H1 (cell line): ENCODE measurements around the gene ST8SIA5. TPM values are rescaled to one million over a fixed set of nuclear protein-coding genes. Genes with fewer than 3 reads are reported as not detected.
"Not testable (repeated sequence)": the region's sequence is repeated elsewhere in the genome, so short reads cannot be mapped to it uniquely, and the experiment has no call there.

Experiments
- CTCF ChIA-PET: fragments of 300-600 bp; sonication (Branson Sonifier 250); formaldehyde crosslinking; loops from one replicate; lab custom pipeline; 2021; ENCODE audit not compliant: partially characterized antibody; lab: Charles Lee
- POLR2A ChIA-PET: fragments of 300-600 bp; sonication (Branson Sonifier 250); formaldehyde crosslinking; loops from one replicate; lab custom pipeline; 2021; ENCODE audit warnings: inconsistent platforms; ENCODE audit not compliant: partially characterized antibody; lab: Charles Lee
- DNase-seq, 2 experiments: peaks; one replicate each; pipeline versions ENCODE4 v3.0.0 to v3.0.0-alpha.2; 2010 to 2022; ENCODE audit warnings: low spot score in 2 of 2, low read depth in 1 of 2, mixed read lengths in 1 of 2
- FAIRE-seq: peaks from 2 replicates; lab custom pipeline; 2011; peaks lifted over from hg19 to GRCh38; lab: Jason Lieb, UNC
- H2AFZ ChIP-seq: 2 replicates; pipeline ENCODE4 v1.8.1; 2012; ENCODE audit warnings: low read length, inconsistent platforms
- H2AK5ac ChIP-seq: 2 replicates; pipeline ENCODE4 v1.6.1; 2013; ENCODE audit warnings: low read depth, low read length
- H2BK120ac ChIP-seq: replicated peaks from 2 replicates; pipeline ENCODE3; 2013; ENCODE audit warnings: low read depth, low read length, inconsistent platforms
- H2BK12ac ChIP-seq: 2 replicates; pipeline ENCODE4 v1.6.1; 2013; ENCODE audit warnings: low read depth, low read length
- H2BK15ac ChIP-seq: 2 replicates; pipeline ENCODE4 v1.6.1; 2013; ENCODE audit warnings: low read length
- H2BK20ac ChIP-seq: 2 replicates; pipeline ENCODE4 v1.6.1; 2013; ENCODE audit warnings: low read length
- H2BK5ac ChIP-seq: 2 replicates; pipeline ENCODE4 v1.6.1; 2013; ENCODE audit warnings: low read depth, low read length
- H3K14ac ChIP-seq: 2 replicates; pipeline ENCODE4 v1.6.1; 2013; ENCODE audit warnings: inconsistent platforms; ENCODE audit not compliant: insufficient read length
- H3K18ac ChIP-seq: 2 replicates; pipeline ENCODE4 v1.6.1; 2013; ENCODE audit warnings: low read length; ENCODE audit errors: extremely low read depth
- H3K23ac ChIP-seq: 2 replicates; pipeline ENCODE4 v1.6.1; 2013; ENCODE audit warnings: inconsistent platforms; ENCODE audit not compliant: insufficient read length
- H3K23me2 ChIP-seq: 2 replicates; pipeline ENCODE4 v1.6.1; 2013; ENCODE audit warnings: low read depth, low read length
- H3K27ac ChIP-seq: 2 replicates; pipeline ENCODE4 v1.6.1; 2011; ENCODE audit warnings: low read depth, low read length, inconsistent platforms
- H3K27me3 ChIP-seq, 4 experiments: replicated peaks in 1 of 4; 1 replicate in 1 of 4; 2 replicates in 3 of 4; pipeline versions ENCODE4 v1.6.1 to v1.8.1; 2011 to 2013; ENCODE audit warnings: low read length in 3 of 4, mild to moderate bottlenecking in 3 of 4, inconsistent platforms in 2 of 4, mixed read lengths in 2 of 4, moderate library complexity in 1 of 4; ENCODE audit not compliant: control insufficient read depth in 3 of 4, insufficient read depth in 3 of 4; ENCODE audit errors: extremely low read depth in 1 of 4
- H3K36me3 ChIP-seq, 4 experiments: 2 replicates each; pipeline versions ENCODE4 v1.6.1 to v1.8.1; 2011 to 2013; ENCODE audit warnings: mild to moderate bottlenecking in 4 of 4, low read length in 3 of 4, moderate library complexity in 2 of 4, control low read depth in 1 of 4, inconsistent platforms in 1 of 4; ENCODE audit not compliant: insufficient read depth in 4 of 4, control insufficient read depth in 2 of 4
- H3K4ac ChIP-seq: replicated peaks from 2 replicates; pipeline ENCODE3; 2013; ENCODE audit warnings: low read length, low read depth, mixed read lengths, inconsistent platforms; ENCODE audit not compliant: insufficient read length
- H3K4me1 ChIP-seq, 4 experiments: replicated peaks in 1 of 4; 1 replicate in 1 of 4; 2 replicates in 3 of 4; pipeline versions ENCODE4 v1.6.1 to v1.8.1; 2011 to 2013; ENCODE audit warnings: low read length in 3 of 4, inconsistent platforms in 2 of 4, mixed read lengths in 1 of 4; ENCODE audit not compliant: insufficient read depth in 4 of 4, control insufficient read depth in 3 of 4
- H3K4me2 ChIP-seq, 2 experiments: 2 replicates each; pipeline versions ENCODE4 v1.6.1 to v1.8.1; 2011 to 2013; ENCODE audit warnings: low read depth in 2 of 2, low read length in 2 of 2, control low read depth in 1 of 2, inconsistent platforms in 1 of 2, mild to moderate bottlenecking in 1 of 2; ENCODE audit not compliant: insufficient read depth in 1 of 2
- H3K4me3 ChIP-seq, 4 experiments: fragments of 200-600, 300-600 bp in 1 of 4; sonication (generic), shearing (Covaris generic), sonication (Bioruptor Twin) in 1 of 4; 2 replicates each; pipeline versions ENCODE4 v1.5.1 to v1.8.1; 2011 to 2016; ENCODE audit warnings: low read length in 4 of 4, low read depth in 3 of 4, control low read depth in 2 of 4, inconsistent platforms in 2 of 4, mild to moderate bottlenecking in 2 of 4, mixed read lengths in 1 of 4, moderate library complexity in 1 of 4; ENCODE audit not compliant: insufficient read depth in 2 of 4; ENCODE audit errors: extremely low read depth in 1 of 4
- H3K56ac ChIP-seq: replicated peaks from 2 replicates; pipeline ENCODE3; 2013; ENCODE audit warnings: low read depth, mild to moderate bottlenecking, mixed read lengths, low read length, inconsistent platforms; ENCODE audit not compliant: insufficient read length
- H3K79me1 ChIP-seq: 2 replicates; pipeline ENCODE4 v1.6.1; 2013; ENCODE audit warnings: low read depth, low read length, control low read depth
- H3K79me2 ChIP-seq, 2 experiments: 2 replicates each; pipeline versions ENCODE4 v1.6.1 to v1.8.1; 2012 to 2013; ENCODE audit warnings: low read length in 2 of 2, mild to moderate bottlenecking in 2 of 2, inconsistent platforms in 1 of 2; ENCODE audit not compliant: insufficient read depth in 2 of 2, control insufficient read depth in 1 of 2
- H3K9ac ChIP-seq, 4 experiments: replicated peaks in 1 of 4; 1 replicate in 1 of 4; 2 replicates in 3 of 4; pipeline versions ENCODE4 v1.6.1 to v1.8.1; 2011 to 2013; ENCODE audit warnings: low read depth in 3 of 4, low read length in 3 of 4, control low read depth in 2 of 4, mild to moderate bottlenecking in 2 of 4, moderate library complexity in 2 of 4, inconsistent platforms in 1 of 4; ENCODE audit errors: extremely low read depth in 1 of 4
- H3K9me3 ChIP-seq, 2 experiments: 2 replicates each; pipeline versions ENCODE4 v1.6.1 to v1.8.1; 2012 to 2013; ENCODE audit warnings: mild to moderate bottlenecking in 2 of 2, moderate library complexity in 2 of 2, control low read depth in 1 of 2, inconsistent platforms in 1 of 2, low read depth in 1 of 2, low read length in 1 of 2, mixed read lengths in 1 of 2; ENCODE audit not compliant: insufficient read depth in 2 of 2
- H4K20me1 ChIP-seq, 2 experiments: replicated peaks in 1 of 2; 2 replicates each; pipeline versions ENCODE3 to v1.8.1; 2011 to 2013; ENCODE audit warnings: inconsistent platforms in 2 of 2, low read length in 2 of 2, mild to moderate bottlenecking in 1 of 2; ENCODE audit not compliant: insufficient read depth in 2 of 2, control insufficient read depth in 1 of 2
- H4K5ac ChIP-seq: 2 replicates; pipeline ENCODE4 v1.6.1; 2013; ENCODE audit warnings: low read length, low read depth, mixed read lengths, inconsistent platforms; ENCODE audit not compliant: insufficient read length
- H4K8ac ChIP-seq: 2 replicates; pipeline ENCODE4 v1.8.0; 2013; ENCODE audit warnings: mild to moderate bottlenecking, moderate library complexity, low read length, inconsistent platforms; ENCODE audit not compliant: insufficient read depth; ENCODE audit errors: extremely low read depth
- H4K91ac ChIP-seq: replicated peaks from 2 replicates; pipeline ENCODE3; 2013; ENCODE audit warnings: low read length, mixed read lengths, inconsistent platforms; ENCODE audit not compliant: insufficient read length
- WGBS, 2 experiments: shearing (Covaris generic) in 1 of 2; methylation state at CpG; one replicate each; pipeline versions ENCODE4 v1.1.6 to v1.1.7; 2013 to 2015; ENCODE audit warnings: low lambda C conversion rate in 2 of 2, mixed read lengths in 2 of 2, inconsistent platforms in 1 of 2, low coverage in 1 of 2, missing lambda C conversion rate in 1 of 2; ENCODE audit not compliant: insufficient replicate concordance in 2 of 2, insufficient coverage in 1 of 2, insufficient read length in 1 of 2; ENCODE audit errors: extremely low coverage in 1 of 2, missing lambda C conversion rate in 1 of 2; 5-methylcytosine and 5-hydroxymethylcytosine counted together
- polyA plus RNA-seq, 7 experiments: library from polyadenylated mRNA; depleted of rRNA in 3 of 7; stranded (reverse) in 5 of 7; unstranded in 2 of 7; fragments of >200 nt in 5 of 7; fragments of 200-250 nt in 2 of 7; gene quantifications; 1 replicate in 5 of 7; 2 replicates in 1 of 7; 4 replicates in 1 of 7; pipeline versions ENCODE4 v1.2.1 to v1.2.3, GENCODE V29; 2011 to 2013; ENCODE audit warnings: missing spikeins in 2 of 7, mixed read lengths in 2 of 7
- total RNA-seq: library from RNA; stranded (reverse); fragmentation: NEBNext Ultra II Directional; extraction: Animal tissue kit (Norgen Biotek cat#: 25700); gene quantifications from 2 replicates; pipeline ENCODE4 v1.2.1, GENCODE V29; 2021

Gene ST8SIA5
- total and polyA plus RNA-seq, 2 of the 8 experiments (the other 6 are each of a cell fraction or from before 2014, with no cell fraction given): 2.4 to 6.3 TPM

- not testable (repeated sequence) for H3K27ac ChIP-seq, H3K23me2 ChIP-seq, H3K4me1 ChIP-seq, H2BK20ac ChIP-seq, H3K79me2 ChIP-seq, H3K36me3 ChIP-seq, H2BK15ac ChIP-seq, H3K18ac ChIP-seq, H4K8ac ChIP-seq, H4K91ac ChIP-seq, H3K9me3 ChIP-seq, H3K14ac ChIP-seq, H2AFZ ChIP-seq, H3K27me3 ChIP-seq, DNase-seq, H2BK12ac ChIP-seq, H3K9ac ChIP-seq, H2AK5ac ChIP-seq, H3K4me3 ChIP-seq, H3K79me1 ChIP-seq, FAIRE-seq, H3K4ac ChIP-seq, H3K4me2 ChIP-seq, H4K5ac ChIP-seq, H3K56ac ChIP-seq, H3K23ac ChIP-seq, H2BK5ac ChIP-seq, H4K20me1 ChIP-seq, H2BK120ac ChIP-seq
- ChIA-PET POLR2A (interaction anchor here (4.1 kb wide), 1 partner anchor 11 kb away, joined by 12 read pairs; no protein-coding TSS in a partner anchor), CTCF (interaction anchor here (1.2 kb wide), 1 partner anchor 34 kb away, joined by 4 read pairs; no protein-coding TSS in a partner anchor)
- 97% methylated on average over 6 of the region's 6 CpGs; no CpG with 5 or more reads in 1 of the 2 experiments for WGBS, 2 experiments
These were observed 39.1 kb upstream of the ST8SIA5 start for GRCh38 chr18:46795945-46796344.
